GM18870 (cell line): Measurements from ENCODE around the gene MYRIP.

ENCODE experiments used
- ATAC-seq: cut with Tn5 transposase; IDR thresholded peaks from one replicate; pipeline ENCODE4 v1.9.1; 2021; ENCODE audit warnings: moderate library complexity; ENCODE audit not compliant: unreplicated experiment

MYRIP gene

GRCh38 chr3:39961230-39961629 lies 151.8 kb downstream of the MYRIP start:
- no peak for ATAC-seq

- no peak for ATAC-seq
Measured at GRCh38 chr3:39962581-39962980, 153.2 kb downstream of the MYRIP start.

GRCh38 chr3:39965461-39965860 lies 156.1 kb downstream of the MYRIP start:
- ATAC-seq, result no peak

DNA sequence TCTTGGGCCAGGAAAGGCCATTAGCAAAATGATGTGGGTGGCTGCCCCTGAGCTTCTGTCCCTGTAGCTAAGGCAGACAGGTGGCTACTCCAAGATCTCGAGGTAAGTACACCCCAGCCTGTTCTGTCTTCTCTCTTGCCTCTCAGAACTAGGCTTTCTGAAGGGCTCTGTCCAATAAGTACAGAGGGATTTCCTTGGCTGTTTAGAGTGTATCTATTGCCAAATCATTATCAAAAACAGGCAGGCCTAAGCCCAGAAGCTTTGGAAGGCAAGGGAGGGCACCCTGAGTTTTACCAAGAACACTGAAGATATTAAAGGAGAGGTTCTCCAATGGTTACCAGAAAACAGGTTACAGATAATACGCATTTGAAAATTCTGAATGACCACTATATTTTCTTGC lies 156.6 kb downstream of the MYRIP start:
- no peak for ATAC-seq

GRCh38 chr3:39970982-39971381 lies 161.6 kb downstream of the MYRIP start:
- no peak for ATAC-seq

- ATAC-seq, result no peak
Measured at GRCh38 chr3:39971559-39972031, 162.2 kb downstream of the MYRIP start.

DNA sequence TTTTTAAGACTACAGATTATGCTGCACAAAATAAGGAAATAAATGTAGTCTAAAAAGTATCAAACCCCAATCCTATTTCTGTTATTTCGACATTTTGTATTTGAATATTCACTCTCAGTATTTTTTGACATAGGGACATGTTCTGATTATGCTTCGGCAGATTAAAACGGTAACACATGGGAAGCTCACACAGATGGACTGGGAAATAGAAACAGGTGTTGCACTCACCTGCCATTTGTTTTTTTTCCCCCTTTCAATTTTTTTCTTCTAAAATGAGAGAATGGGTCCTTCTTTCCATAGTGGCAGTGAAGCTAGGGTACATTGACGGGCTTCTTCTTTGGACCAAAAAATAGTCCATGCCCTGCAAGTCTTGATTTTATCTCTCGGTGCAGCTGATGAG lies 163.1 kb downstream of the MYRIP start:
- ATAC-seq, result no peak

DNA sequence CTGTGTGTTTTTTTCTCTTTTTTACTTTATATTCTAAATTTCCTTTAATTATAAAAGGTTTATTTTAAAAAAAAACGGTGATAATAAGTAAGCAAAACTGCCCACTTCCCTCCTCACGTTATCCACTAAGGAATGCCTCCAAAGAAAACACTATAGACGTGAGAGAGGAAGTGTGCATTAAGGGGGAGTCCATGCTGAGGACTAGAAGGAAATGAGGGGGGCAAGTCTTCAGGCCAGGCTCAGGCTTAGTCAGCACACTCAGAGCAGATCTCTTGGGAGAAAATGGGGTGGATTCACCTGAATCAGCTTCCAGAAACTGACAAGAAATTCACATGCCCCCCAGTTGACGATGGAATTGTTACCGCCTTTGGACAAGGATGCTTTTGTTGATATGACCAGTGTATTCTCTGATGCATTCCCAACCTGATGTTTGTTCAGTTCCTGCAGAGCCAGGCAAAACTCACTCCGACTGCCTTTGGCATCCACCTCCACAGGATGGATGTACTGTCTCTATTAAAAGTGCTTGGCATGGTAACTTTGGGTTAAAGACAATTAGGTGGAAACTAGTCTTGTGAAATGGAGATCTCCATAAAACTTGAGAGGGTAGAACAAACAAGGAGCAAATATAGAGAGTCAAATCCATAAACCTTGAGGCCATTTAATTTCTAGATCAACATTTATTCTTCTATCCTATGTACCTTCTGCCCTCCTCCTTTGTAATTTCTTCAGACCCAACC lies 167.8 kb downstream of the MYRIP start:
- no peak for ATAC-seq

DNA sequence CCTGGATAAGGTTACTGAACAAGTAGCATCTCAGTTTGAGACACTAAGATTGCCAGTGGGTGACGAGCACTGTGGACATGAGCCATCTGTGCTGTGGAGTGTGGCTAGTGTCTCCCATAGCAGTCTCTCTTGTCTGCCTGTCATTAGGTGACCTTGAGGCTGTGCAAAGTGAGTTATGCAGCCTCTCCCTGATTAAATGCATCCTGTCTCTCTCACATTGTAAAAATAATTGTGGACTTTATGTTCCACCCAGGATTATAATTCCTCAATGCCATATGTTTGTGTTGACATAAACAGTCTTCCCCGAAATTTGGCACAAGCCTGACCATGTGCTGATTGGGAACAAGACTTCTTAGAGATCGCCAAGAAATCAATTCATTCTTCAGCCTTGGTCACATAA lies 168.9 kb downstream of the MYRIP start:
- ATAC-seq, result no peak

DNA sequence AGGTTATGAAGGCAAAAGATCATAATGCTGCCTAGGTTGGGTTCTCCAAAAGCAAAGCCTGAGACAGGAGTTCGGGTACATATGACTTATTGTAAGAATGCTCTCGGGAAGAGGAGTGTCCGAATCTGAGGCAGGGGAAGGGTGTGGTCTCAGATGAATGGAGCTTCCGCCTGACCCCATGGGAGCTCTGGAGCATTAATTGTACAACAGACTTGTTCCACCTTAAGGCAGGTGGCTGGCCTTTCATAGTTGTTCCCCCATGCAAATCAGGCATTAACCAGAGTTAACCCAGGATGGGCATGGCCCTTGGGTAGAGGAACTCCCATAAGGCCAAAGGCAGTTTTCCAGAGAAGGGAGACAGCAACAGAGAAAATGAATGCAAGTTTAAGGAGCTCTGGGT lies 170.6 kb downstream of the MYRIP start:
- ATAC-seq, result no peak

- ATAC-seq, result no peak
Measured at GRCh38 chr3:39980781-39981180, 171.4 kb downstream of the MYRIP start.

DNA sequence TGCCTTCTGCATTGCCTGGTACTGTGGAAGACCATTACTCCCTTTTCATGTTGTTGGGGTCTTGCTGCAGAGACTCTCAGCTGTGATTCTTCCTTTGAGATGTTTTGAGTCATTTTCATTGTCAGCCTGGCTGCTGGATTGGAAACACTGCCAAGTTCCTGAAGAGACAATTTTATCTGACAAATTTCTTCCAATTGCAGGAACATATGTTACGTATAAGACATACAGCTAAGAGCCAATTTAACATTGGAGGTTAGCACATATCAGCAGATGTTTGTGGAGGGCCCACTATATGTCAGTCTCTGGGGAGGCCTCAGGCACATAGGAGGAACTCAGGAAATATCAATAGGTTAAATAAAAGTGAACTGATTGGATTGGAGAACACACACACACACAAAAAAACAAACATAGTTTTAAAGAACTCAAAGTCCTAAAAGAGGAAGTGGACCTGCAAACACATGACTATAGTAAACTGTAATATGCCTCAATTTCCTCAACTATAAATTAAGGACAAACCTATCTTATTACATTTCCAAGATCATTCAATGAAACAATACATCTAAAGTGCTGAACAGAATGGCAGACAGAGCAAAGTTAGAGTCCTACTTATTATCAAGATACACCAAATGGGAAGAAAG lies 172.3 kb downstream of the MYRIP start:
- no peak for ATAC-seq

DNA sequence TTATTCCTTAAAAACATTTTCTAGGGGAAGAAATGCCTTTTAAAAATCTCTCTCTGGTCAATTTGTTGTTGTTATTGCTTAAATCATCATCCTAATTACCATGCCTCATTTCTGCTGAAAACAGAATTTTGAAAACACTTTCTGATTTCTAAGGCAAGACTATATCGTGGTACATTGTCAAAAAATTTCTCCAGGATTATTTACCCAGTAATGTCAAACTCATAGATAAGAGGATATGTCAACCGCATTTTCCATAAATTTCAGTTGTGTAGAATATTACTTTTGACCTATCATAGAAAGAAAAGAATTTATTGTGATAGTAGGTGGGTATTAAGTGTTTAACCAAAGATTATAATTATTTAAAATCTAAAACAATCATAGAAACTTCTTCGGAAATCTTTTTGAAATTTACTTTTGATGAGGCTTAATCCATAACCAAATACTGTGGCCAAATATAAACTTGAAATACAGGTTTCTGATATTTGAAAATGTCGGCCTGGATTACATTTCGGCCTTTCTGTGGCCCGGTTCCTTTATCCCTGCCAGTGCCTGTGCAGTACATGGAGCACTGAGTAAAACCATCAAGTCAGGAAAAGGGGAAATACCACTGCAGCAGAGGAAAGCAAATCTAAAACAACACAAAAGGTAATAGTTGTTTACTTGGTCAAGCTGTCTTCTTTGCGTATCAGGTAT lies 173.4 kb downstream of the MYRIP start:
- ATAC-seq, result no peak

- no peak for ATAC-seq
Measured at GRCh38 chr3:39989746-39990145, 180.3 kb downstream of the MYRIP start.

- ATAC-seq, result no peak
Measured at GRCh38 chr3:39990532-39990931, 181.1 kb downstream of the MYRIP start.

GRCh38 chr3:40008796-40009195 lies 199.4 kb downstream of the MYRIP start:
- no peak for ATAC-seq

GRCh38 chr3:40009991-40010390 lies 200.6 kb downstream of the MYRIP start:
- no peak for ATAC-seq

GRCh38 chr3:40012381-40012780 lies 203.0 kb downstream of the MYRIP start:
- ATAC-seq, result no peak

- no peak for ATAC-seq
Measured at GRCh38 chr3:40016391-40016790, 207.0 kb downstream of the MYRIP start.

DNA sequence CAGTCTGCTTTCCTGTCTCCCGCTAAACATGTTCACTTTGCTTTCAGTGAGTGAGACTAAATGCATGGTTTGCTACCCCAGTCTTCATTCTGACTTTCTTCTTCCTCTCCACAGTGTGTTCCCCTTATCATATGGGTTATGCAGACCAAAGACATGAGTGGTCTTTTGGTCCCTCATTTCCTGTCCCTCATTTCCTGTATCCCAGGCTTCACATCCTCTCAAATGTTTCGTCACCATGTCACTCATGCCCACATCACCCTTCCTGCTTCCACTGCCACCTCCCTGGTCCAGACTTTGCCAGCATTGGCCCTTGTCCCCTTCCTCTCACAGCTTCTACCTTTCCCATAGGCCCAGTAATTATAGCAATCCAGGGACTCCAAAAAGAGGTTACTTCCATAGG lies 209.0 kb downstream of the MYRIP start:
- ATAC-seq, result no peak

DNA sequence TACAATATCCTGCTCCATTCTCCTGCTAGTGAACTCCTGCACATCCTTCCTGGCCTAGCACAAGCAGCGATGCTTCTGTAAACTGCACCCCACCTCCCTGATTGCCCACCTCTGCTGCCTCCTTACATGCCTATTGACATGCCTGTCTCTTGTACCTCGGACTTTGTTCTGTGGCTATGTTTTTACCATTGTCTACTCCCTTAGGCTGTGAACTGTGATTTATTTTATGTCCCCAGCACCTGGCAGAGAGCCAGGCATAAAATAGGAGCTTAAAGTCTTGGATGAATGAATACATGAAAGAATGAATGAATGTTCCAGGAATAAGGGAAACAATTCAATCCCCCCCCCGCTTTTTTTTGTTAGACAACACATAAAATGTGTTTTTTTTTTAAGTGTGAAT lies 210.0 kb downstream of the MYRIP start:
- ATAC-seq, result no peak

- no peak for ATAC-seq
Measured at GRCh38 chr3:40020689-40021088, 211.3 kb downstream of the MYRIP start.
